ENCODE measurements around the gene S100A14.

DNA sequence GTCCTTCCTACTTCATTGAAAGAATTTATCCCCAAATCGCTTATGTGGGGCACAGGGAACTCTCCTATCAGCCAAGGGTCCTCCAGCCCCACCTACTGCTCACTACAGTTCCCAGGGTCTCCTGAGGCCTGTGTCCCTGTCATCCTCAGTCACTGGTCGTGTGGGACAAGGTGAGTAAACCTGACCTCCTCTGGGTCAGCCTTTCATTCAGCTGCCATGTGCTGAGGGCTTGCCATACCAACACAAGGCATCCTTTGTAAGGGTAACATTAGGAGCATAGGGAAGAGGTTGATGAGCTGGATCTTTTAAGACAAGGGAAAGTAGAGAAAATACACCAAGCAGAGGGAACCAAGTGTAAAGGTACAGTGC is 31.2 kb upstream of the S100A14 start:
- TF ChIP-seq, protein P1, sequence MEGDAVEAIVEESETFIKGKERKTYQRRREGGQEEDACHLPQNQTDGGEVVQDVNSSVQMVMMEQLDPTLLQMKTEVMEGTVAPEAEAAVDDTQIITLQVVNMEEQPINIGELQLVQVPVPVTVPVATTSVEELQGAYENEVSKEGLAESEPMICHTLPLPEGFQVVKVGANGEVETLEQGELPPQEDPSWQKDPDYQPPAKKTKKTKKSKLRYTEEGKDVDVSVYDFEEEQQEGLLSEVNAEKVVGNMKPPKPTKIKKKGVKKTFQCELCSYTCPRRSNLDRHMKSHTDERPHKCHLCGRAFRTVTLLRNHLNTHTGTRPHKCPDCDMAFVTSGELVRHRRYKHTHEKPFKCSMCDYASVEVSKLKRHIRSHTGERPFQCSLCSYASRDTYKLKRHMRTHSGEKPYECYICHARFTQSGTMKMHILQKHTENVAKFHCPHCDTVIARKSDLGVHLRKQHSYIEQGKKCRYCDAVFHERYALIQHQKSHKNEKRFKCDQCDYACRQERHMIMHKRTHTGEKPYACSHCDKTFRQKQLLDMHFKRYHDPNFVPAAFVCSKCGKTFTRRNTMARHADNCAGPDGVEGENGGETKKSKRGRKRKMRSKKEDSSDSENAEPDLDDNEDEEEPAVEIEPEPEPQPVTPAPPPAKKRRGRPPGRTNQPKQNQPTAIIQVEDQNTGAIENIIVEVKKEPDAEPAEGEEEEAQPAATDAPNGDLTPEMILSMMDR (conservative IDR thresholded peaks at IDR 0.05), result no peak
- TF ChIP-seq ZFX (IDR thresholded peaks at IDR 0.05), result no peak

Data from C4-2B (cell line).